ENCODE data around the gene C10orf90.

GRCh38 chr10:126585249-126586017 is 85.1 kb downstream of the C10orf90 start:
- TF ChIP-seq CTCF (IDR thresholded peaks at IDR 0.05; ENCODE audit: low read length) (no peak), EZH2 (IDR thresholded peaks at IDR 0.05; ENCODE audit: borderline replicate concordance, low read length) (no peak)
